Osteocyte (in vitro differentiated cells): ENCODE results near the gene ZNF532. TPM values are rescaled to one million over a fixed set of nuclear protein-coding genes. Genes with fewer than 3 reads are reported as not detected.
"Not testable (repeated sequence)": the region's sequence is repeated elsewhere in the genome, so short reads cannot be mapped to it uniquely, and the experiment has no call there.

Source experiments
- DNase-seq: peaks from one replicate; pipeline ENCODE4 v3.0.0; 2021; ENCODE audit warnings: mixed read lengths; ENCODE audit not compliant: unreplicated experiment; ENCODE audit errors: extremely low spot score
- H3K27ac Mint-ChIP-seq: one replicate; pipeline ENCODE4 v1.8.0; 2021; ENCODE audit warnings: mild to moderate bottlenecking, mixed read lengths; ENCODE audit not compliant: unreplicated experiment
- H3K27me3 Mint-ChIP-seq: one replicate; pipeline ENCODE4 v1.8.0; 2021; ENCODE audit warnings: mixed read lengths; ENCODE audit not compliant: unreplicated experiment
- H3K36me3 Mint-ChIP-seq: one replicate; pipeline ENCODE4 v1.8.0; 2021; ENCODE audit warnings: mixed read lengths; ENCODE audit not compliant: unreplicated experiment
- H3K4me1 Mint-ChIP-seq: one replicate; pipeline ENCODE4 v1.8.0; 2021; ENCODE audit warnings: mixed read lengths; ENCODE audit not compliant: unreplicated experiment
- H3K4me3 Mint-ChIP-seq: one replicate; pipeline ENCODE4 v1.8.0; 2021; ENCODE audit warnings: mild to moderate bottlenecking, moderate library complexity, mixed read lengths; ENCODE audit not compliant: unreplicated experiment
- H3K9me3 Mint-ChIP-seq: one replicate; pipeline ENCODE4 v1.8.0; 2021; ENCODE audit warnings: mixed read lengths; ENCODE audit not compliant: unreplicated experiment
- CTCF ChIP-seq: fragments of 200-600 bp; sonication (generic); IDR thresholded peaks from 2 replicates; pipeline ENCODE4 v1.5.0; 2021; ENCODE audit warnings: antibody characterized with exemption, mild to moderate bottlenecking, moderate library complexity
- total RNA-seq: library from RNA; stranded (reverse); gene quantifications from 2 replicates; pipeline ENCODE4 v1.2.1, GENCODE V29; 2021

Gene ZNF532
- total RNA-seq, 1 donor from 2014 or later, result 92.7 TPM

GRCh38 chr18:58909521-58909920 is 44.8 kb downstream of the ZNF532 start:
- no peak for DNase-seq
- no peak for TF ChIP-seq CTCF
- Mint-ChIP-seq H3K27me3 (no peaks in the 10 kb centered on the region), H3K4me1 (peaks cover 56% of the 10 kb centered on the region), H3K9me3 (no peaks in the 10 kb centered on the region), H3K36me3 (peaks cover 30% of the 10 kb centered on the region), H3K27ac (no peak overlapping the region), H3K4me3 (no peak overlapping the region)

GRCh38 chr18:58911241-58911640 is 46.6 kb downstream of the ZNF532 start:
- Mint-ChIP-seq H3K4me1 (peaks cover 68% of the 10 kb centered on the region), H3K27me3 (no peaks in the 10 kb centered on the region), H3K9me3 (no peaks in the 10 kb centered on the region), H3K4me3 (peak overlapping the region; percentile 50), H3K27ac (peak overlapping the region; percentile 88), H3K36me3 (peaks cover 17% of the 10 kb centered on the region)
- TF ChIP-seq CTCF, result no peak
- DNase-seq, result no peak

GRCh38 chr18:58911766-58912165 is 47.1 kb downstream of the ZNF532 start:
- H3K4me3 Mint-ChIP-seq, result peak overlapping the region; percentile 50
- H3K27me3 Mint-ChIP-seq, result no peaks in the 10 kb centered on the region
- DNase-seq, result no peak
- no peaks in the 10 kb centered on the region for H3K9me3 Mint-ChIP-seq
- peak overlapping the region; percentile 88 for H3K27ac Mint-ChIP-seq
- no peak for TF ChIP-seq CTCF
- H3K36me3 Mint-ChIP-seq, result peaks cover 19% of the 10 kb centered on the region
- H3K4me1 Mint-ChIP-seq, result peaks cover 68% of the 10 kb centered on the region

GRCh38 chr18:58915006-58915799 is 50.5 kb downstream of the ZNF532 start:
- Mint-ChIP-seq H3K9me3 (no peaks in the 10 kb centered on the region), H3K4me1 (peaks cover 52% of the 10 kb centered on the region), H3K27me3 (no peaks in the 10 kb centered on the region), H3K27ac (peak overlapping the region; percentile 78), H3K4me3 (no peak overlapping the region), H3K36me3 (peaks cover 31% of the 10 kb centered on the region)
- TF ChIP-seq CTCF, result no peak
- no peak for DNase-seq

- Mint-ChIP-seq H3K4me1 (peaks cover 47% of the 10 kb centered on the region), H3K9me3 (no peaks in the 10 kb centered on the region), H3K27ac (peak overlapping the region; percentile 27), H3K36me3 (peaks cover 34% of the 10 kb centered on the region), H3K4me3 (no peak overlapping the region), H3K27me3 (no peaks in the 10 kb centered on the region)
- no peak for DNase-seq
- TF ChIP-seq CTCF, result no peak
These were observed 51.3 kb downstream of the ZNF532 start for GRCh38 chr18:58915995-58916394.

- H3K36me3 Mint-ChIP-seq, result peaks cover 54% of the 10 kb centered on the region
- H3K27ac Mint-ChIP-seq, H3K27me3 Mint-ChIP-seq, DNase-seq, H3K9me3 Mint-ChIP-seq, H3K4me3 Mint-ChIP-seq: not testable (repeated sequence)
- H3K4me1 Mint-ChIP-seq, result peaks cover 10% of the 10 kb centered on the region
These were observed 55.3 kb downstream of the ZNF532 start for GRCh38 chr18:58919934-58920333.
